Choroid plexus epithelial cell (primary cell): Measurements from ENCODE around the gene ALDH1B1.

Source experiments
- DNase-seq: peaks from one replicate; pipeline ENCODE4 v3.0.0-alpha.2; 2010; ENCODE audit warnings: low read depth
- H3K4me3 ChIP-seq: 2 replicates; pipeline ENCODE4 v1.5.1; 2011; ENCODE audit warnings: low read depth, mild to moderate bottlenecking, control low read depth, low read length, moderate library complexity
- TF ChIP-seq, protein P1 (sequence below): conservative IDR thresholded peaks from 2 replicates; pipeline ENCODE4 v1.5.1; 2011; ENCODE audit warnings: low read depth, mild to moderate bottlenecking, control low read depth, inconsistent platforms, low read length, moderate library complexity

The ALDH1B1 gene

DNA sequence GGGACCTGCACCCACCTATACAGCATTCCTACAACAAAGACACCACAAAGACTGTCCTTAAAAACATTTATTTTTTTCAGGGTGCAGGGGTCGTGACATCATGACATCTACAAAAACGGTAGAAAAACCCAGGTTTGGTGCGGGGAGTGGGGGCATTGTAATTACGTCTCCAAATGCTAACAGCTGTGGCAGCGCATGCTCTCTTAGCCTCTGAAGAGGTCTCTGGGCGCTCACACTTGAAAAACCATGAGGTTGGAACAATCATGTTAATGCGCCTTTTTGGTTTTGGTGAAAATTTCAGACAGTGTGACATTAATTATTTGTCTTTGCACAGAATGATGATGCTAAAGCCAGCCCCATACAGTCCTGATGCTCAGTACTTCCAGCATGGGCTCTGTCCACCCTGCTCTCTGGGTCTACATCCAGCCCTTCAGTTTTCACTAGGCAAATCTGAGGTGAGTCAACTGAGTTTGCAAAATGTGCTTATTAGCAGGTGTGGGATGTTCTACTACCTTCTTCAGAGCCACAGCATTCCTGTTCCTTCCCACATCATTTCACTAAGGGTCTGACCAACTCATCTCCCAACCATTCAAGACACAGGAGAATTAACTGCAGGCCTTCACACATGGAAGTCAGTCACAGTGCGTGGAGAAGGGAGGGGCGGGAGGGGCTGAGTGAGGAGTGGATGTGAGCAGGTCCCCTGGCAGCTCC lies 14.1 kb downstream of the ALDH1B1 start:
- DNase-seq: no peak
- TF ChIP-seq, protein P1, sequence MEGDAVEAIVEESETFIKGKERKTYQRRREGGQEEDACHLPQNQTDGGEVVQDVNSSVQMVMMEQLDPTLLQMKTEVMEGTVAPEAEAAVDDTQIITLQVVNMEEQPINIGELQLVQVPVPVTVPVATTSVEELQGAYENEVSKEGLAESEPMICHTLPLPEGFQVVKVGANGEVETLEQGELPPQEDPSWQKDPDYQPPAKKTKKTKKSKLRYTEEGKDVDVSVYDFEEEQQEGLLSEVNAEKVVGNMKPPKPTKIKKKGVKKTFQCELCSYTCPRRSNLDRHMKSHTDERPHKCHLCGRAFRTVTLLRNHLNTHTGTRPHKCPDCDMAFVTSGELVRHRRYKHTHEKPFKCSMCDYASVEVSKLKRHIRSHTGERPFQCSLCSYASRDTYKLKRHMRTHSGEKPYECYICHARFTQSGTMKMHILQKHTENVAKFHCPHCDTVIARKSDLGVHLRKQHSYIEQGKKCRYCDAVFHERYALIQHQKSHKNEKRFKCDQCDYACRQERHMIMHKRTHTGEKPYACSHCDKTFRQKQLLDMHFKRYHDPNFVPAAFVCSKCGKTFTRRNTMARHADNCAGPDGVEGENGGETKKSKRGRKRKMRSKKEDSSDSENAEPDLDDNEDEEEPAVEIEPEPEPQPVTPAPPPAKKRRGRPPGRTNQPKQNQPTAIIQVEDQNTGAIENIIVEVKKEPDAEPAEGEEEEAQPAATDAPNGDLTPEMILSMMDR: no peak
- H3K4me3 ChIP-seq: no peak overlapping the region

DNA sequence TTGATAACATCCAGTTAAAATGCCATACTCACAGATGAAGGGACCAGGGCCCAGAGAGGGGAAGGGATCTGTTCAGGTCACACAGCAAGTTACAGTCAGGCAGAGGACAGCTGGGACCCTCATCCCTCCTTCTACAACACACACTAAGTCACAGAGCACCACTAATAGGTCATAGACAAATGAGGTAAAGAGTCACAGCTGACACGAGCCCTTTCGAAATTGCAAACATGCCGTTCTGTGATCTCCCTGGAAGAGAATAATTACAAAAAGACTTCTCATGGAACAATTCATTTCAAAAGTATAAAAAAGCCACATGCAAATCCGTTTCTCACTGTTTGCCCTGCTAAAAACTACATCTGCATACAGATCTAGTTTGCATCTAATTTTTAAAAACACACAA lies 16.2 kb downstream of the ALDH1B1 start:
- H3K4me3 ChIP-seq: no peak overlapping the region
- DNase-seq: no peak

DNA sequence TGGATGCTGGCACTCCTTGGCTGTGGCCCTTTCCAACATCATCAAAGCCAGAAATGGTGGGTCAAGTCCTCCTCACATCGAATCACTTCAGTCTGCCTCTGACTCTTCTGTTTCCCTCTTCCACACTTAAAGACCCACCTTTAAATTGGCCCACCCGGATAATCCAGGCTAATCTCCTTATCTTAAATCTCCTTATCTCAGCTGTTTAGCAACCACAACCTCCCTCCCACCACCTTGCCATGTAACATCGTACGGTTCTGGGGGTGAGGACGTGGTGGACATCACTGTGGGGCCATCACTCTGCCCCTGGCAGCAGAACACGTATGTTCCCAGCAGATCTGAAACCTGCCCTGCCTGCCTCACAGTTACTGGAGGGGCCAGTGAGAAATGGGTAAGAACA lies 20.2 kb downstream of the ALDH1B1 start:
- DNase-seq: no peak
- H3K4me3 ChIP-seq: no peak overlapping the region
- TF ChIP-seq, protein P1: no peak

More for the DNA sequence above, 16.2 kb downstream of the ALDH1B1 start:
- TF ChIP-seq, protein P1: no peak

DNA sequence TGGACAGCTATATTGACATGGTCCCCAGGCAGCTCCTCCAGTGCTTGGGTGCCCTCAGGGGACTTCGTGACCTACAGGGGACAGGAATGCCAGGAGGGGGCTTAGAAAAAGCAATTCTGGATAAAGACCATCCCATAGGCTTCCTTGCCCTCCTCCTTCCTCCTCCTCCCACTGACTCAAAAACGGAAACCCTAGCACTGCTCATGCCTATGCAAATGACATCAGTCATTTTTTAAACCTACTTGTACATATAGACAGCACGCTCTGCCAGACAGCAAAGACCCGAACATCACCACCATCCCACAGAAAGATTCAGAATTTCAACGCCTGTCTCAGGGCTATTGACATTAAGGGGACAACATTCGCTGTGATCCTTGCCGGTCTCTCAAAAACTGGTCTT lies 20.8 kb downstream of the ALDH1B1 start:
- H3K4me3 ChIP-seq: no peak overlapping the region
- TF ChIP-seq, protein P1: no peak
- DNase-seq: no peak

DNA sequence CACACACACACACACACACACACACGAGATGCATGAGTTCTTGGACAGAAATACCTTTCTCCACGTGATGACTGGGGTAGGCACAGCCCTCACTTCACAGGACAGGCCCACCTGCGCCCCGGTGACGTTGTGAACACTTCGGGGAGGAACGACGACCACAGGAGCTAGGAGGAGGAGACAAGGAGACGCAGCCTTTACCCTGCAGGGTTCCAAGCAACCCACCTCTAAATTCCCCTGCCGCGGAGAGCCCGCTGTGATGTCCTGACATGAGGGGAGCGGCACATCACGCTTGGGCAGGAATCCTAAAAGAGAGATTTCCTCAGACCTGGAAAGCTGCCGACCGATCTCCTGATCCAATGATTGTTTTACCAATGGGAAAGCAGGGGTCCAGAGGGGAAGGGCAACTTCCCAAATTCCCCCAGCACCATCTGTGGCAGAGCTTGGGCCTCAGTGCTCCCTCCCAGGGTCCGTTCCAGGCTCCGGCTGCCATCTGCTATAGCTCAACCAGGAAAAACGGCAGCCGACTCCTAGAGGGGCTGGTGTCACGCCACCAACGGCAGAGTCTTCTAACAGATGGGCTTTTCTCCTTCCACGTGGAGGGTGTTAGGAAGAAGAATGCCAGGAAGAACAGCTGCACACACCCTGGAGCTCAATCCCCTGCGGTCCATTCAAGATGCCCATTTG lies 21.7 kb downstream of the ALDH1B1 start:
- no peak overlapping the region for H3K4me3 ChIP-seq
- DNase-seq: no peak
- TF ChIP-seq, protein P1: no peak

DNA sequence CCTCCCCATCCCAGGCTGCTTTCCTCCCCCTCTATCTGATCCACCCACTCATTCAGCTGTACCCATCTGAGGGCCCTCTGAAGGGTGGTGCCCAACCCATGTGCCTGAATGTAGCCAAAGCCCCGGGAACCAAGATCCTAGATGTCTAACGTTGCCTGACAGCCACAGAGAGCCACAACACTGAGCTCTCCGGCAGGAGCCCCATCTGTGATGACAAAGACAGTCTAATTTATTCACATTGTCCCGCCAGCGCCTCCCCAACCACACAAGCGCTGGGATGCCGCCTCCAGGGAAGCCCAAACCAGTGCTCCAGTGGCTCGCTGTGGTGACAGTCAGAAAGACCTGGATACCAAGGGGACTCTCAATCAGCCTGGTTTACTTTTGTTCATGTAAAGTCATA lies 23.4 kb downstream of the ALDH1B1 start:
- TF ChIP-seq, protein P1: no peak
- DNase-seq: no peak
- H3K4me3 ChIP-seq: no peak overlapping the region

DNA sequence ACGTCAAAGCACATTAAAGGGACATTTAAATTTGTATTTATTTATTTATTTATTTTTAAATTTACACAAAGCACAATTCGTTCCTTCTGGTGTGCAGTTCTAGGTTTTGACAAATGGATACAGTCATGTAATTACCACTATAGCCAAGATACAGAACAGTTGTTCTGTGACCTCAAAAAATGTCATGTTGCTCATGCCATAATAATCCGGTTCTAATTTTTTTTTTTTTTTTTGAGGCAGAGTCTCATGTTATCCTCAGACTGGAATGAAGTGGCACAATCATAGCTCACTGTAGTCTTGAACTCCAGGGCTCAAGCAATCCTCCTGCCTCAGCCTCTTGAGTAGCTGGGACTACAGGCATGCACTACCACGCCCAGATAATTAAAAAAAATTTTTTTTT lies 24.0 kb downstream of the ALDH1B1 start:
- no peak for DNase-seq
- H3K4me3 ChIP-seq: no peak overlapping the region
- TF ChIP-seq, protein P1: no peak
